Calu3 (cell line): ENCODE results near the gene TKFC. TPM values are rescaled to one million over a fixed set of nuclear protein-coding genes. Genes with fewer than 3 reads are reported as not detected.

Source experiments
- BruUV-seq: library from RNA; stranded (reverse); fragments of 400-500 nt; replicated peaks from 2 replicates; lab custom pipeline; 2021; lab: Mats Ljungman, UMichigan
- CTCF ChIA-PET: fragments of 300-600 bp; sonication (Branson Sonifier 250); formaldehyde crosslinking; loops from one replicate; lab custom pipeline; 2022; ENCODE audit warnings: antibody characterized with exemption; lab: Charles Lee
- DNase-seq: peaks from one replicate; pipeline ENCODE4 v3.0.0; 2022
- H3K27ac Mint-ChIP-seq: one replicate; pipeline ENCODE4 v1.8.0; 2022; ENCODE audit warnings: mixed read lengths; ENCODE audit not compliant: unreplicated experiment
- H3K27me3 Mint-ChIP-seq: one replicate; pipeline ENCODE4 v1.8.0; 2022; ENCODE audit warnings: mixed read lengths; ENCODE audit not compliant: unreplicated experiment
- H3K36me3 Mint-ChIP-seq: one replicate; pipeline ENCODE4 v1.8.0; 2022; ENCODE audit warnings: mild to moderate bottlenecking, moderate library complexity, mixed read lengths; ENCODE audit not compliant: insufficient read depth, unreplicated experiment
- H3K4me1 Mint-ChIP-seq: one replicate; pipeline ENCODE4 v1.8.0; 2022; ENCODE audit warnings: mild to moderate bottlenecking, low read depth, mixed read lengths; ENCODE audit not compliant: unreplicated experiment
- H3K4me3 Mint-ChIP-seq: one replicate; pipeline ENCODE4 v1.8.0; 2022; ENCODE audit warnings: mild to moderate bottlenecking, low read depth, moderate library complexity, mixed read lengths; ENCODE audit not compliant: unreplicated experiment
- H3K9me3 Mint-ChIP-seq: one replicate; pipeline ENCODE4 v1.8.0; 2022; ENCODE audit warnings: low read depth, mixed read lengths; ENCODE audit not compliant: unreplicated experiment
- CTCF ChIP-seq: fragments of 200-600 bp; IDR thresholded peaks from one replicate; pipeline ENCODE4 v1.8.0; 2022; ENCODE audit warnings: antibody characterized with exemption; ENCODE audit not compliant: unreplicated experiment
- intact Hi-C: fragments of 100-400 bp; cut with micrococcal nuclease; formaldehyde crosslinking; loops from one replicate; pipeline ENCODE4 v1.10.0; 2022; ENCODE audit not compliant: unreplicated experiment
- total RNA-seq: library from RNA; stranded (reverse); gene quantifications from 2 replicates; pipeline ENCODE4 v1.2.3, GENCODE V29; 2022

Gene TKFC
- total RNA-seq, 1 experiment from 2014 or later: 61.1 TPM

- Mint-ChIP-seq H3K36me3 (peaks cover 43% of the 10 kb centered on the region), H3K27ac (no peak overlapping the region), H3K4me1 (no peaks in the 10 kb centered on the region), H3K27me3 (peaks cover 35% of the 10 kb centered on the region), H3K9me3 (no peaks in the 10 kb centered on the region), H3K4me3 (no peak overlapping the region)
- CTCF ChIA-PET: no interaction called here
- no peak for TF ChIP-seq CTCF
- no TSS peak for BruUV-seq
- intact Hi-C loops: no loop called here
- DNase-seq: no peak
These were observed 37.5 kb upstream of the TKFC start for GRCh38 chr11:61295596-61295926.

GRCh38 chr11:61297341-61297740 lies 35.7 kb upstream of the TKFC start:
- Mint-ChIP-seq H3K9me3 (no peaks in the 10 kb centered on the region), H3K36me3 (peaks cover 56% of the 10 kb centered on the region), H3K27me3 (peaks cover 20% of the 10 kb centered on the region), H3K4me3 (no peak overlapping the region), H3K27ac (no peak overlapping the region), H3K4me1 (no peaks in the 10 kb centered on the region)
- no TSS peak for BruUV-seq
- TF ChIP-seq CTCF: no peak
- CTCF ChIA-PET: no interaction called here
- DNase-seq: no peak
- intact Hi-C loops: no loop called here

GRCh38 chr11:61297746-61298145 lies 35.3 kb upstream of the TKFC start:
- Mint-ChIP-seq H3K4me1 (no peaks in the 10 kb centered on the region), H3K27me3 (peaks cover 16% of the 10 kb centered on the region), H3K27ac (no peak overlapping the region), H3K4me3 (no peak overlapping the region), H3K9me3 (no peaks in the 10 kb centered on the region), H3K36me3 (peaks cover 59% of the 10 kb centered on the region)
- DNase-seq: no peak
- CTCF ChIA-PET: no interaction called here
- TF ChIP-seq CTCF: no peak
- BruUV-seq: no TSS peak
- intact Hi-C loops: no loop called here

GRCh38 chr11:61298663-61299244 lies 34.3 kb upstream of the TKFC start:
- no peak for DNase-seq
- no peak overlapping the region for H3K27ac Mint-ChIP-seq
- peaks cover 59% of the 10 kb centered on the region for H3K36me3 Mint-ChIP-seq
- BruUV-seq: no TSS peak
- intact Hi-C loops: no loop called here
- no peaks in the 10 kb centered on the region for H3K4me1 Mint-ChIP-seq
- no peak overlapping the region for H3K4me3 Mint-ChIP-seq
- H3K9me3 Mint-ChIP-seq: no peaks in the 10 kb centered on the region
- TF ChIP-seq CTCF: no peak
- peaks cover 6% of the 10 kb centered on the region for H3K27me3 Mint-ChIP-seq
- CTCF ChIA-PET: interaction anchor here (1.0 kb wide), 1 partner anchor 64 kb away, joined by 4 read pairs; the partner anchor contains the start of gene TMEM138
